Nucleus accumbens (tissue), 56 donors: Measurements from ENCODE around the gene OXGR1.
A peak's percentile ranks its signal among the peaks of the same experiment; 100 is the strongest.
"Not testable (repeated sequence)": the region's sequence is repeated elsewhere in the genome, so short reads cannot be mapped to it uniquely, and the experiment has no call there.

Experiments used
- DNase-seq, 56 donors: peaks; one replicate each; lab custom pipeline; 2025; lab: John Stamatoyannopoulos, UW

Gene OXGR1

GRCh38 chr13:97008643-97009042 is 14.4 kb upstream of the OXGR1 start:
- no peak for DNase-seq

DNA sequence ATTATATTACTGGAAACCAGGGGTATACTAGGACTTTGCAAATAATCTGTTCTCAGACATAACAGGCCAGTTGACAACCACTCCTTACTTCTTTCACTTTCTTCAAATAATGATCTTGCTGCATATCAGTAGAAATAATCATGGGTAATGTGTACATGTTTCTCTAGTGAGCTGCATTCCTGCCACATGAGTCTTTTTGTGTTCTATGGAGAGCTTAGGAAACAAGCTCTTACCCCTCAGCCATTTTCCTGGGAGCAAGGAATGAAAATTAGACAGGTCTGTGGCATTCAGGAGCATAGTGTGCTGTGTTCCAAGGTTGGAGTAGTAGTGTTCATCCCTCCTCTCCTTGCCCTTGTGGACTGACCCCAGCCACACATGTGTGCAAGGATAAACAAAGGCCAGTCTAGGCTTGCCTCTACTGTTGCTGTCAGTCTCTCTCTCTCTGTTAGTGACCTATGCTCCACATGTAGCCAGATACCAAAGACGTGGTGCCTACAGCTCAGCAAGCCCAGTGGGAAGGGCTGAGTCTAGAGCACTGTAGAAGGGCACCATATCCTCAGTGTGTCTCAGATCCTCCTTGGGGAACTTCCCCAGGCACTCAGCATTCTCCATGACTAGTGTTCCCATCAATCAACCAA is 11.5 kb upstream of the OXGR1 start:
- DNase-seq = no peak

- no peak for DNase-seq
Measured at GRCh38 chr13:97004886-97005285, 10.6 kb upstream of the OXGR1 start.

DNA sequence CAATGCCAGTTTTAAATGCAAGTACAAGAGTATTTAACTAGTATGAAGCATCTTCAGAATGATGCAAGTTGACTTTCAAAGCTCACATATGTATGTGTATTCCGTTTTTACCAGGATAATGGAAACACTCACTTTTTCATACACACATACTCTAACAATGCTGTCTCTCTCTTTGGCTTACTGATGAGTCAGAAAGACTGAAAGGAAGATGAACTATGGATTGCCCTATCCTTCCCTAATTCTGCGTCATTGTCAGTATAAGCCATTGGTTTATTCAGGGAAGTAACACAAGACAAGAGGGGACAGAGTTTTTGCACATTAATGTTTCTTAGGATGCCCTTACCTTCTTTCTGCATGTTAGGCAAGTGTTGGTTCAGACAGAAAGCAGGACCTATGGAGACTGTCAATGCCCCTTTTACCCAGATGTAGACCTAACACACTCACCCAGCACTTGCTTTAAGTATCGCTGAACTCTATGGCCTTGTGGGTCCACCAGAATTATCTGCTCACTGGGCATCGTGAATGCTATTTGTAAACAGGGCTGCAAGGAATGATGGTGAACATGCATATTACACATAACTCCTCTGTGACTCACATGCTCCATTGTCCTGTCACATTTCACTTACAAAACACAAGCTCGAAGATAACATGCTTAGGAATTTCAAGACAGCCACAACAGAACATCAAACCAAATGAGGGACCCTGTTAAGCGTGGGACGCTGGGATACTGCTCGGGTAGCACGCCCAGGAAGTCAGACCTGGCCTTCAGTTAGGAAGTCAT is 10.0 kb upstream of the OXGR1 start:
- DNase-seq = no peak

- no peak for DNase-seq
Measured at GRCh38 chr13:97003071-97003470, 8.8 kb upstream of the OXGR1 start.

DNA sequence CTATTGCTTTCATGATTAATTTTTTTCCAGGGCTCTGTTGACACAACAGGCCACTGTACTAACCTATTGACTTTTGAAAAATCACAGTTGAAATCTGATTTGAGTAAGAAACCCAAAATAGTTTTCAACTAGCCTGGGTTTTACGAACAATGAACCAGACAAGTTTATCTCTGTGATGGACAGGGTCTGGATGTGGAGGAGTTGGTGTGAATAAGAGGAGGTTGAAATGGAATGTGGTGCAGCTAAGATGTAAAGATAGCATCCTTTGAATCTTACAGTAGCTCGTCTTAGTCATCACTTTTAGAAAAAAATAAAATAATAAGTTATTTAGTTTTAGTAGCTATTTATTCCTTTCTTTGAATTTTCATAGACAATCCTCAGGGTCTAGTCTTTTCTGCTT is 8.3 kb upstream of the OXGR1 start:
- no peak for DNase-seq

DNA sequence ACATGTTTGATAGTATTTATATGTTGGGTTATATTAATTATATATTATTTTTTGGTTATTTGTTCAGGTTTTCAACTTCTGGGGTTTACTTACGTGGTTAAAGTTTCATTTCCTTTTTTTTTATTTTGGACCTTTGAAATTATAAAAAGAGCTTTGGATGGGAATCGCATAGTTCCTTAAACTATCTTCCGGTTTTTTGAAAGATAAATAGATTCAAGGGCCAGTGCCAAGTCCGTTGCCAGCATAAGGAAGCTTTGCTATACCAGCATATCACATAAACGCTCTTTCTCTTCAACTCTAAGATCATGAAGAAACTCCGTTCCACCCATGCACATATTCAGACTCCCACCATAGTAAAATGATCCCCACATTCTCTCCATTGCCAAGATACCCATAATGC is 7.4 kb upstream of the OXGR1 start:
- DNase-seq = no peak

- no peak for DNase-seq
Measured at GRCh38 chr13:97000295-97000925, 6.1 kb upstream of the OXGR1 start.

DNA sequence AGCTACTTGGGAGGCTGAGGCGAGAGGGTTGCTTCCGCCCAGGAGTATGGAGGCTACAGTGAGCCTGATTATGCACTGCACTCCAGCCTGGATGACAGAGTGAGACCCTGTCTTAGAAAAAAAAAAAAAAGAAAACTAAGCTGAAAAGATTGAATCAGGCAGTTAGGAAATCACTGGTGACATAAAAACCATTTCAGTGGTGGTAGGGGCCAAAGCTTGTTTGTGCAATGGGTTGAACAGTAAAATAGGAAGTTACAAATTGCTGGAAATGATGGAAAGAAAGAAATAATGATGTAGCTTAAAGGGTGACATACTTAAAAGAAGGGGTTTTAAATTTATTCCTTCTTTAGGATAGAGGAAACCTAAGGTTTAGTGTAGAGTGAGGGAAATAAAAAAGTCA is 4.8 kb upstream of the OXGR1 start:
- no peak for DNase-seq

- no peak for DNase-seq
Measured at GRCh38 chr13:96998051-96998450, 3.8 kb upstream of the OXGR1 start.

DNA sequence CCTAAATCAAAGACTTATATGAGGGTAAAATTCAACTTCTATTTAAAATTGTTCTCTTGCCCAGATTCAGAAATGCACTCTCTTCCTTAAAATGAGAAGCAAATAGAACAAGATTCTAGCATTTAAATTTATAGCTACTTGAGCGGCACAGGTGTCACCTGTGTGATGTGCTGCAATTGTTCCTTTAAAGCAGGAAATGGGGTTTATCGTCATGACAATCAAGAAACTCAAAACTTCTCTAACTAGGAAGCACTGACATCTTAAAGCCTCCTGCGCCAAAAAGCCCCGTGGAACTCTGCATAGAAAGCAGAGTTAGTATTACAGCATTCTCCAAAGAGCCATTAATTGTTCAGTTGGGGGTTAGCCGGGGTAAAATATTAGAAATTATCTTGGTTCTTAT is 2.6 kb upstream of the OXGR1 start:
- no peak for DNase-seq

DNA sequence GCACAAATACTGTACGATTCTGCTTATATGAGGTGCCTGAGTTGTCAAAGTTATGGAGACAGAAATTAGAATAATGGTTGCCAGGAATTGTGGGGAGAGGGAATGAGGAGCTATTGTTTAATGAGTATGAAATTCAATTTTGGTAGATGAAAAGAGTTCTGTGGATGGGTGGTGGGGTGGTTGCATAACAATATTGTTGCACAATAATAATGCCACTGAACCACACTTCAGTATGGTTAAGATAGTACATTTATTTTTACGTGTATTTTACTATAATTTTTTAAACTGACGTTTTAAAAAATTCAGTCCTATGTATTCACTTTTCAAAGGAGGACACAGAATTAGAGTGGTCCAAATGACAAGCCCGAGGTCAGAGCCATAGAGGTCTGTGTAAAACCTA is 1.8 kb upstream of the OXGR1 start:
- DNase-seq = no peak

GRCh38 chr13:96994858-96995243 is 575 bp upstream of the OXGR1 start:
- DNase-seq = no peak

DNA sequence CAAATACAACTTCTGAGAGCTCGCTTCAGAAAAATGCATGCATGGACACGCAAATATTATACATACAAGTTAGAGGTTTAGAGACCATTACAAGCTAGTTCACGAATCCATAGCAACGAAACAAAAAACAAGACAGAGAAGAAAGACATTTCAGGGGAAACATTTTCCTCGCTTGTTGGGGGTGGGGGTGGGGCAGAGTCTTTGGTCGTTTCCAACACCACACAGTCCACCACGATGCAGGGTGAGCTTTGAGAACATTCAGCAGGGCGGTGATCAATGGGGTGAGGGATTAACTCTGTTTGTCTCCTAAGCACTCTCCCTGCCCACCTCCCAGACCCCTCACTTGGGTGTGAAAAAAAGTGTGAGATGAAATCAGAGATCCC is 651 bp downstream of the OXGR1 start:
- peak in 1 of 56 donors; percentile 35 for DNase-seq

DNA sequence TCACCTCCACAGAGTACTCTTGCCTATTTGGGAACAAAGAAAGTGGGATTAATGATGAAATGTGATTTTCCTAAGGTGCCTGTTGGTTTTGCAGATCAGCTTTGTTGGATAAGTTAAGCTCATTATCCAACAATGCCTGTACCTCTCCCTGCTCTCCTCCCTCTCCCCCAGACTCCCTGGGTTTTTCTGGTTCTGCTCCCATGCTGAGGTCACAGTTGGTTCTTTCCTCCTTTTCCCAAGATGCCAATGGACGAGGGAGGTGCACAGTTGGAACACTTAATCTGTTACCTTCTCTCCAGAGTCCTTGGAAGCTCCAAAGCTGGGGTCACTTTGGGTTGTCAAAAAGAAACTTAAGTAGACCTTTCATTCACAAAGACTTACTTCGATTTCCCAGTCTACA is 1.6 kb downstream of the OXGR1 start:
- no peak for DNase-seq

DNA sequence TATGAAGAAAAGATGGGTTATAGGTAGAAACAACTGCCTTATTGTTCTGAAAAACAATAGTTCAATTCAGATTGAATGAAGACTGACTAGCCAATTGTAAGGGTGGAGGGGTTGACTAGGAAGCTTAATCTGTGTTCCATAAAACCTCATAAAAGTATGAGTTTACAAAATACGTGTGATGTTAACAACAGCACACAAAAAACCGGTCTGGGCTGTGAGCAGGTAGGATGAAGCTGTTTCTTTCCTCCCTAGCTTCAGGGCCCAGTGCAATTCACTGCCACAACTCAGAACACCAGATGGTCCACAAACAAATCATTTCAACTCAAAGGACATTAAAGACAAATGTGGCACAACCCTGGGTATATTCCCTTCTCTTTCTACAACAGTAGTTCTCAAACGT is 3.2 kb downstream of the OXGR1 start:
- no peak for DNase-seq

GRCh38 chr13:96988441-96988840 is 5.8 kb downstream of the OXGR1 start:
- no peak for DNase-seq

GRCh38 chr13:96984051-96984508 is 10.2 kb downstream of the OXGR1 start:
- DNase-seq = peak in 2 of 56 donors; percentile 2 to 6

- no peak for DNase-seq
Measured at GRCh38 chr13:96982672-96983071, 11.6 kb downstream of the OXGR1 start.

DNA sequence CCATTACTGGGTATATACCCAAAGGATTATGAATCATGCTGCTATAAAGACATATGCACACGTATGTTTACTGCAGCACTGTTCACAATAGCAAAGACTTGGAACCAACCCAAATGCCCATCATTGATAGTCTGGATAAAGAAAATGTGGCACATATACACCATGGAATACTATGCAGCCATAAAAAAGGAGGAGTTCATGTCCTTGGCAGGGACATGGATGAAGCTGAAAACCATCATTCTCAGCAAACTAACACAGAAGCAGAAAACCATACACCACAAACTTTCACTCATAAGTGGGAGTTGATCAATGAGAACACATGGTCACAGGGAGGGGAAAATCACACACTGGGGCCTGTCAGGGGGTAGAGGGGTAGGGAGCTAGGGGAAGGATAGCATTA is 14.4 kb downstream of the OXGR1 start:
- DNase-seq = not testable (repeated sequence)

GRCh38 chr13:96968027-96968426 is 26.2 kb downstream of the OXGR1 start:
- DNase-seq = no peak

- DNase-seq = no peak
Measured at GRCh38 chr13:96967248-96967745, 27.0 kb downstream of the OXGR1 start.
